Ramos (cell line): ENCODE measurements around the gene CENPE.

Experiments
- in situ Hi-C: fragments of 300-500 bp; cut with MboI; formaldehyde crosslinking; loops from one replicate; pipeline ENCODE4 v1.14.3; 2022; ENCODE audit warnings: low sequenced_read_pairs; ENCODE audit not compliant: unreplicated experiment

The CENPE gene

DNA sequence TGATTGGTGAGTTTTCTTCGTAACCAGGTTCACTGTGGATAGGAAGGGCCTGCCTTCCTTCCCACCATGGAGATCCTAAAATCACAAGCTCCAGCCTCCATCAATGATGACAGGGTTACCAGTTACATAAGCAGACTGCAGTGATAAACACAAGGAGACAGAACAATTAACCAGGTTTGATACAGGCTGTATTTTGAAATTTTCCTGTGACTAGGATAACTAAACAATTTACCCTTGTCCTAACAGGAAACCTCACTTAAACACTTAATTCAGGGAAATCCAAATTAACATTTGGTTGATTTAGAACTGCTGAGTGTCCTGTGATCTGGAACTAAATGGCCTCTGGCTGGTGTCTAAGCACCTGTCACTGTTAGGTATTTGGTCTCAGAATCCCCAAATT, 118.5 kb downstream of the CENPE start:
- in situ Hi-C loops = no loop called here

DNA sequence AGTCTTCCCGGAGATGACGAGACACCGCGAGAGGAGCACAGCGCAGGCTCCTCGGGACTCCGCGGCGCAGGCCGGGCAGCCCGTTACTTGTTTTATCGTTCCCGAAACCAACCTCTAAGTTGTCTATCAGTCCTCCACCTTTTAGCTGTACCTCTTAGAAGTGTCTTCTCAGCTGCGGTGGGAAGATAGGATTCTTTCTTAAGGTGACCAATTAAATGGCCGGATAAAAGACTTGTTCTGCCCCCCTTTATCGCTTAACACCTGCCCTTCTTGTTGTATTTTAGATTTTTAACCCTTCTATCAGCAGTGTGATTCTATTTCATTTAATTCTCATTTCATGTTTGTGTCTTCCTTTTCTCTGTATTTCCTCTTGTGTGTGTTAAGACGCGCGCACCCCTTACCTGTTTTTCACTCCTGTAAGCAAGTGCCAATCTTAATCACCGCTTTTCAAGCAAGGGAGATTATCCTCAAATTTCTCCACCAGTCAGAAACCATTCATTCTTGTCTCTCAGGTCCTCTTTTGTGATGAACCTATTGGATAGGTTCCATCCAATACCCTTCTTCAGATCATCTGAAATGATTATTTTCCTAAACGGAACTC, 121.3 kb downstream of the CENPE start, which contains the start of gene SLC9B2:
Gene SLC9B2 (minus strand): TSS at position 15 of the 601 bp plus-strand sequence. CDS start 9,211 bp downstream, outside the sequence.
- in situ Hi-C loops = no loop called here

DNA sequence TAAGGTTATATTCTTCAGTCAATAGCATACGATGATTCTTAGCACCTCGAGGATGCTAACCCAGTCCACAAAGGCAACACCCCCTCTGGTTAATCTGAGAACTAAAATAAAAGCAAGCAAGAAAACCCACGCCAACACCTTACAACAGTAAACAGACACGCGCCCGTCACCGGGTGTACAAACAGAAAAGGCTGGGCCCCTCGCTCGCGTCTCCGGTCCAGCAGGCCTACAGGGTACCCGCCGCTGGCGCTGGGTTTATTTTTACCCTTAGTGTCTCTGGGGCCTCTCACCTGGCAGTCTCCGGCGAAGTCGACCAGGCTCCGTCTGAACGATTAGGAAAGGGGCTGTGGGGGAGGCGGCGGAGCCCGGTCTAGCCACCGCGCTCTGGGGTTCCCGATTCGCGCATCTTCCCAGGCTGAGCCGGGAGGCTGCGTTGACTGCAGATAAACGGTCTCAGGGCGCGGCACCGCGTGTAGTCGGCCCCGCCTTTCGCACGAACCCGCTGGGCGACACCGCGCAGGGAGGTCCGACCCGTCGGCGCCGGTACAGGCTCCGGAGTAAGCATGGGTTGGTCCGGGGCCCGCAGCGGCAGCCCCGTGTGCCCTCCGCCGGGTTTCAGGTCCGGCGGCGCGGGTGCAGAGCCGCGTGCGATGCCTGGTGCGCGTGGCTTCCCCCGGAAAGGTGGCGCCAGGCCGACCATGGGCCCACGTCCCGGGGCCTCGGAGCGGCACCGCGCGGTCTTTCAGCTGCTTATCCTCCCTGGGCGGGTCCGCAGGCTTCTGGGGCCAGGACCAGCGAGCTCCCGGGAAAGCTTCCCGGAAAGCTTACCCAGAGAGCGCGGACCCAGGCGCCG, 122.0 kb downstream of the CENPE start:
- in situ Hi-C loops = no loop called here

DNA sequence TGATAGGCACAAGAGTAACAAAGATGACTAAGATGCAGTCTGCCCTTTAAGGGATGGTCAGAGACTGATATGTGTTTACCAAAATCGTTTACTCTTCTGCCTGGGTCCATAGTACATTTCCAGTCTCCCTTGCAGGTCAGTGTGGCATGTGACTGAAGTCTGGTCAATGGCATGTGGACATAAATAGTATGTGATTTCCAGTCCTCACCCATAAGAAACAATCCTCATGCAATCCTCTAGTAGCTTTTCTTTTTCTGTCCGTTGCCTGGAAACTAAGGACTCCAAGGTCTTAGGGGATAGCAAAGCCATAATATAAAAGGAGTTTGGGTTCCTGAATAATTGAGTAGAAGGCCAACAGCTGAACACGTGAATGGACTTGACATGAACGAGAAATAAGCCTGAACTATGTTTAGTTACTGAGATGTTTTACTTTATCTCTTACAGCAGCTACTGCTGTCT, 122.7 kb downstream of the CENPE start:
- in situ Hi-C loops = no loop called here

DNA sequence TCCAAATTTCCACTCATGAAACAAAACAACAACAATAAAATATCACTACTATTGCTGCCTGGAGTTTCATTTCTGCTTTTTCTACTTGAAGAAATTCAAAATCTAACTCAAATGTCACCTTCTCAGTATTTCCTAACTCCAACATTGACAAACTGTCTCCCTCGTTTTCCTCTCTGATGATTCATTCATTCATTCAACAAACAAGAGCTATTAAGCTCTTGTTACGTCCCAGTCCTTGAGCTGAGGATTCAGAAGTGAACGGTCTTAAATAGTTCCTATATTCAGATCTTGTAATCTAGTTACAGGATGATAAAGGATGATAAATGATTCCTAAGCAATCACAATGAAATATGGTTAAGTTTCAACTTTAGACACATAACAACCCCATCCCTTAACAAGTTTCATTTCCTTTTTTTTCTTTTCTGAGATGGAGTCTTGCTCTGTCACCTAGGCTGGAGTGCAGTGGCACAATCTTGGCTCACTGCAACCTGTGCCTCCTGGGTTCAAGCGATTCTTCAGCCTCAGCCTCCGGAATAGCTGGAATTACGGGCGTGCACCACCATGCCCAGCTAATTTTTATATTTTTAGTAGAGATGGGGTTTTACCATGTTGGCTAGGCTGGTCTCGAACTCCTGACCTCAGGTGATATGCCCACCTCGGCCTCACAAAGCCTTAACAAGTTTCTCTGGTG, 123.3 kb downstream of the CENPE start:
- in situ Hi-C loops = no loop called here

DNA sequence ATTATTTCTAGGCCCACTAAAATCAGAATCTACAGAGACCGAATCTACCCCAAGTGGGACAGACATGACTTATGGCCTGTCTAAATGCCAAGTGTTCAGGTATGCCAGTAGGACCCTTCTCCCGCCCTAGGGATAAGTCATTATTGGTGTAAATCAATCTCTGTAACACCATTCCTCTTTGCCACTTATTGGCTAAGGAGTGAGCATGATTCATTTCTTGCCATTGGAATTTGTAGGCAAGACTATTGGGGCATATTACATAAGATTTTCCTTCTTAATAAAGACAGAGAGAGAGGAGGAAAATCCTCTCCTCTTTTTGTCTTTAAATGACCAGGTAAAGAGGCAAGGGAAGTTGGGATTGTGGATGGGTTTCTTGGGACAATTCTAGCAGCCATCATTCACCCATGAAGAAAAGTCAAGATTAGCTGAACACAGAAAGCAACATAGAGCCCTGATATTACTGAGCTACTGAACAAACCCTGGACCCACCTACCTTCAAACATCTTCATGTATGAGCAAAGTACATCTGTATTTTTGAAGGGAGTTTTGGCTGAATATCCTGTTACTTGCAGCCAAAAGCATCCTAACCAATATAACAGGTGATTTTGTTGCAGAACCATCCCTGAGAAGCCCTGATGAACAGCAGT, 124.2 kb downstream of the CENPE start:
- in situ Hi-C loops = no loop called here

DNA sequence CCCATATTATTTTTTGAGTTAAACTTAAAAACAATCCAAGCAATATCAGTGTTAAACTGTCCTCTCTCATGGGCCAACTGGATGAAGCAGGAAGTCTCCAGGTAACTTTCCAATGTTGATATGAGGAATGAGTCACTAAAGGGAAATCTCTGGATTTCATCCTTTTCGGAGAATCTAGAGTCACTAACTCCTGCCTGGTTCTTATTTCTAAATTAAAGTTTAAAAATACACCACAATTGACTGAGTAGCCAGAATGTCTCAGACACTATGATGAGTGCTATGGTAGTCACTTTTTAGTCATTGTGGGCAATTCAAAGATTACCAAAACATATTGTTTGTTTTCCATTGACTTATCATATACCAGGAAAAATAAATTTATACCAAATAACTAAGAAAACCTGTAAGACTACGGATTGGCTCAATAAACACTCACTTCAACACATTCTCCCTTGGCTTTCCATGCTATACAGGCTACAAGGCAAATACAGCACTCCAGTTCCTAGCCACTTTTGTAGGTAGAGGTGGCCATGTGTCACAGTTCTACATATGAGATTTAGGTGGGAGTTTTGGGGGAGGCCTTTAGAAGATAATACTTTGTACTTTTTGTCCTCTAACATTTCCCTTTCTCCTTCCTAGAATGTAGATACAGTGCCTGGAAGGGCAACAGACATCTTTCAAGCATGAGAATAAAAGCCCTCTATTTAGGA, 130.1 kb downstream of the CENPE start:
- in situ Hi-C loops = no loop called here

DNA sequence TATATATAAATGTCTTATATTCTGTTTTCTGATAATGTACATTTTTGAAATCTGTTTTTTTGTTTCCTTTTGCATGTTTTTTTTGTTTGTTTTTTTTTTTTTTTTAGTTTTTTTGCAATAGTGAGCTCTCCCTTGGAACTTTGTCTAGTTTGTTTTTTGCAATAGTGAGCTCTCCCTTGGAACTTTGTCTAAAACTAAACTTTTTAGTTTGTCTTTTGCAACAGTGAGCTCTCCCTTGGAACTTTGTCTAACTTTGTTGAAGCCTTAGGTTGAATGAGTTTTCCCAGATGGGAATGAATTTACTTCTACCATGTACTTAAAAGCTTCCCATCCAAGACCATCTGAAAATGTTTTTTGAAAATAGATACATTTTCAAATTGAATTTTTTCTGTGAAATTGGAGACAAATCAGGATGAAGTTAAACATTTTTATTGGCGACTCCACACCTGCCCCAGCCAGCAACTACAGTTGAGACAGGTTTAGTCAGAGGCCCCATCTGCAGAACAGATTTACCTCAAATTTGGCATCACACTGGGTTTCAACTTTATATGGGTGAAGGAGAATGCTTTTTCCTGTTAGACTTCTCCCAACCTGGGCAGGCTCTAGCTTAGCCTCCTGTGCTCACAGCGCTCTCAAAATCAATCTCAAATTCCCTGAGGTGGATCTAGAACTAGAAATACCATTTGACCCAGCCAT, 137.5 kb downstream of the CENPE start:
- in situ Hi-C loops = no loop called here
